ENCODE results near the gene TTC34.
"Not testable (repeated sequence)": the region's sequence is repeated elsewhere in the genome, so short reads cannot be mapped to it uniquely, and the experiment has no call there.

TTC34 gene

GRCh38 chr1:2685671-2686070 lies 115.8 kb downstream of the TTC34 start:
- H3K36me3 Mint-ChIP-seq (ENCODE audit: low read depth); H3K4me3 Mint-ChIP-seq; intact Hi-C loops (cut with micrococcal nuclease); H3K27ac Mint-ChIP-seq; H3K9me3 Mint-ChIP-seq; H3K4me1 Mint-ChIP-seq (ENCODE audit: low read depth); H3K27me3 Mint-ChIP-seq: not testable (repeated sequence)

GRCh38 chr1:2684878-2685277 lies 116.6 kb downstream of the TTC34 start:
- H3K9me3 Mint-ChIP-seq; H3K27me3 Mint-ChIP-seq; intact Hi-C loops (cut with micrococcal nuclease): not testable (repeated sequence)

GRCh38 chr1:2684000-2684399 lies 117.5 kb downstream of the TTC34 start:
- H3K4me1 Mint-ChIP-seq (ENCODE audit: low read depth); intact Hi-C loops (cut with micrococcal nuclease); H3K27me3 Mint-ChIP-seq; H3K27ac Mint-ChIP-seq; H3K36me3 Mint-ChIP-seq (ENCODE audit: low read depth); H3K4me3 Mint-ChIP-seq; H3K9me3 Mint-ChIP-seq: not testable (repeated sequence)

More at GRCh38 chr1:2684878-2685277, 116.6 kb downstream of the TTC34 start:
- not testable (repeated sequence) for H3K4me1 Mint-ChIP-seq (ENCODE audit: low read depth); H3K27ac Mint-ChIP-seq; H3K36me3 Mint-ChIP-seq (ENCODE audit: low read depth); H3K4me3 Mint-ChIP-seq

- H3K36me3 Mint-ChIP-seq (ENCODE audit: low read depth), result not testable (repeated sequence)
Measured at GRCh38 chr1:2683321-2683741, 118.2 kb downstream of the TTC34 start.

GRCh38 chr1:2682879-2683278 lies 118.6 kb downstream of the TTC34 start:
- H3K27ac Mint-ChIP-seq; H3K4me3 Mint-ChIP-seq; H3K36me3 Mint-ChIP-seq (ENCODE audit: low read depth); intact Hi-C loops (cut with micrococcal nuclease); H3K27me3 Mint-ChIP-seq; H3K4me1 Mint-ChIP-seq (ENCODE audit: low read depth); H3K9me3 Mint-ChIP-seq: not testable (repeated sequence)

More at GRCh38 chr1:2683321-2683741, 118.2 kb downstream of the TTC34 start:
- H3K4me3 Mint-ChIP-seq; H3K27me3 Mint-ChIP-seq; H3K4me1 Mint-ChIP-seq (ENCODE audit: low read depth); intact Hi-C loops (cut with micrococcal nuclease); H3K27ac Mint-ChIP-seq; H3K9me3 Mint-ChIP-seq: not testable (repeated sequence)

GRCh38 chr1:2676726-2677125 lies 124.8 kb downstream of the TTC34 start:
- H3K9me3 Mint-ChIP-seq; intact Hi-C loops (cut with micrococcal nuclease); H3K27me3 Mint-ChIP-seq; H3K4me1 Mint-ChIP-seq (ENCODE audit: low read depth); H3K27ac Mint-ChIP-seq; H3K4me3 Mint-ChIP-seq; H3K36me3 Mint-ChIP-seq (ENCODE audit: low read depth): not testable (repeated sequence)

- H3K4me3 Mint-ChIP-seq; H3K4me1 Mint-ChIP-seq (ENCODE audit: low read depth); H3K36me3 Mint-ChIP-seq (ENCODE audit: low read depth); H3K27me3 Mint-ChIP-seq; H3K9me3 Mint-ChIP-seq; H3K27ac Mint-ChIP-seq; intact Hi-C loops (cut with micrococcal nuclease): not testable (repeated sequence)
Measured at GRCh38 chr1:2671656-2672055, 129.8 kb downstream of the TTC34 start.

- H3K27ac Mint-ChIP-seq; H3K36me3 Mint-ChIP-seq (ENCODE audit: low read depth); H3K27me3 Mint-ChIP-seq; H3K4me3 Mint-ChIP-seq; H3K4me1 Mint-ChIP-seq (ENCODE audit: low read depth); intact Hi-C loops (cut with micrococcal nuclease); H3K9me3 Mint-ChIP-seq: not testable (repeated sequence)
Measured at GRCh38 chr1:2659806-2660205, 141.7 kb downstream of the TTC34 start.

- H3K36me3 Mint-ChIP-seq (ENCODE audit: low read depth); H3K4me1 Mint-ChIP-seq (ENCODE audit: low read depth); H3K4me3 Mint-ChIP-seq; H3K27me3 Mint-ChIP-seq; H3K9me3 Mint-ChIP-seq; H3K27ac Mint-ChIP-seq; intact Hi-C loops (cut with micrococcal nuclease): not testable (repeated sequence)
Measured at GRCh38 chr1:2657909-2658308, 143.6 kb downstream of the TTC34 start.

- H3K27ac Mint-ChIP-seq; H3K9me3 Mint-ChIP-seq; intact Hi-C loops (cut with micrococcal nuclease); H3K27me3 Mint-ChIP-seq; H3K36me3 Mint-ChIP-seq (ENCODE audit: low read depth); H3K4me3 Mint-ChIP-seq; H3K4me1 Mint-ChIP-seq (ENCODE audit: low read depth): not testable (repeated sequence)
Measured at GRCh38 chr1:2657124-2657523, 144.4 kb downstream of the TTC34 start.

GRCh38 chr1:2655598-2656434 lies 145.7 kb downstream of the TTC34 start:
- not testable (repeated sequence) for H3K4me1 Mint-ChIP-seq (ENCODE audit: low read depth); H3K9me3 Mint-ChIP-seq

GRCh38 chr1:2654443-2654948 lies 147.0 kb downstream of the TTC34 start:
- H3K4me1 Mint-ChIP-seq (ENCODE audit: low read depth); H3K4me3 Mint-ChIP-seq; intact Hi-C loops (cut with micrococcal nuclease); H3K9me3 Mint-ChIP-seq; H3K27me3 Mint-ChIP-seq; H3K36me3 Mint-ChIP-seq (ENCODE audit: low read depth); H3K27ac Mint-ChIP-seq: not testable (repeated sequence)

More at GRCh38 chr1:2655598-2656434, 145.7 kb downstream of the TTC34 start:
- H3K27me3 Mint-ChIP-seq; H3K4me3 Mint-ChIP-seq; H3K27ac Mint-ChIP-seq; intact Hi-C loops (cut with micrococcal nuclease); H3K36me3 Mint-ChIP-seq (ENCODE audit: low read depth): not testable (repeated sequence)

GRCh38 chr1:2653741-2654442 lies 147.6 kb downstream of the TTC34 start:
- H3K4me1 Mint-ChIP-seq (ENCODE audit: low read depth); H3K4me3 Mint-ChIP-seq; H3K27me3 Mint-ChIP-seq; H3K9me3 Mint-ChIP-seq; intact Hi-C loops (cut with micrococcal nuclease); H3K27ac Mint-ChIP-seq; H3K36me3 Mint-ChIP-seq (ENCODE audit: low read depth): not testable (repeated sequence)

- H3K9me3 Mint-ChIP-seq; H3K27me3 Mint-ChIP-seq; H3K36me3 Mint-ChIP-seq (ENCODE audit: low read depth); H3K4me3 Mint-ChIP-seq; intact Hi-C loops (cut with micrococcal nuclease); H3K4me1 Mint-ChIP-seq (ENCODE audit: low read depth); H3K27ac Mint-ChIP-seq: not testable (repeated sequence)
Measured at GRCh38 chr1:2652926-2653571, 148.4 kb downstream of the TTC34 start.
